Neural cell (in vitro differentiated cells): ENCODE data around the gene CRYBA4. TPM values are rescaled to one million over a fixed set of nuclear protein-coding genes. Genes with fewer than 3 reads are reported as not detected.
A peak's percentile ranks its signal among the peaks of the same experiment; 100 is the strongest.

Experiments
- H2AFZ ChIP-seq: fragments of 200-600, 300-800 bp; sonication (generic), shearing (Covaris generic); 2 replicates; pipeline ENCODE4 v1.6.0; 2014; ENCODE audit warnings: low read depth, mild to moderate bottlenecking, antibody characterized with exemption, low read length, moderate library complexity
- H3F3A ChIP-seq: fragments of 200-600 bp; shearing (Covaris generic); 2 replicates; pipeline ENCODE4 v1.6.1; 2016; ENCODE audit warnings: mild to moderate bottlenecking, moderate library complexity, mixed read lengths, antibody characterized with exemption, low read length; ENCODE audit not compliant: insufficient read depth, poor library complexity, severe bottlenecking
- H3K27ac ChIP-seq: fragments of 200-600, 300-800 bp; sonication (generic), shearing (Covaris generic); 2 replicates; pipeline ENCODE4 v1.5.1; 2014; ENCODE audit warnings: mild to moderate bottlenecking, low read length, moderate library complexity
- H3K27me3 ChIP-seq: fragments of 300-800, 200-600 bp; sonication (generic), shearing (Covaris generic); 2 replicates; pipeline ENCODE4 v1.6.0; 2014; ENCODE audit warnings: mild to moderate bottlenecking, low read depth, low read length, moderate library complexity; ENCODE audit not compliant: insufficient read depth
- H3K36me3 ChIP-seq: fragments of 300-800, 200-600 bp; sonication (generic), shearing (Covaris generic); 2 replicates; pipeline ENCODE4 v1.5.1; 2014; ENCODE audit warnings: mild to moderate bottlenecking, antibody characterized with exemption, low read length, moderate library complexity; ENCODE audit not compliant: insufficient read depth
- H3K4me2 ChIP-seq: fragments of 300-800, 200-600 bp; sonication (generic), shearing (Covaris generic); 2 replicates; pipeline ENCODE4 v1.6.0; 2014; ENCODE audit warnings: mild to moderate bottlenecking, low read length
- H3K4me3 ChIP-seq: fragments of 300-800, 200-600 bp; sonication (generic), shearing (Covaris generic); 2 replicates; pipeline ENCODE4 v1.5.1; 2014; ENCODE audit warnings: mild to moderate bottlenecking, low read length, moderate library complexity
- H3K79me2 ChIP-seq: fragments of 200-600 bp; shearing (Covaris generic); replicated peaks from 2 replicates; pipeline ENCODE4 v1.6.0; 2014; ENCODE audit warnings: mild to moderate bottlenecking, low read length, moderate library complexity; ENCODE audit not compliant: insufficient read depth
- H3K9ac ChIP-seq: fragments of 300-800, 200-600 bp; sonication (generic), shearing (Covaris generic); 2 replicates; pipeline ENCODE4 v1.6.1; 2016; ENCODE audit warnings: mild to moderate bottlenecking, low read length, mixed read lengths
- H3K9me2 ChIP-seq: fragments of 200-600 bp; shearing (Covaris generic); 2 replicates; pipeline ENCODE4 v1.6.1; 2016; ENCODE audit warnings: mild to moderate bottlenecking, low read length, mixed read lengths; ENCODE audit not compliant: insufficient read depth
- H3K9me3 ChIP-seq: fragments of 200-600, 300-800 bp; sonication (generic), shearing (Covaris generic); 2 replicates; pipeline ENCODE4 v1.6.1; 2016; ENCODE audit warnings: mild to moderate bottlenecking, mixed run types, low read length, moderate library complexity, mixed read lengths
- H4K20me1 ChIP-seq: fragments of 200-600 bp; shearing (Covaris generic); 2 replicates; pipeline ENCODE4 v1.6.1; 2016; ENCODE audit warnings: mild to moderate bottlenecking, mixed run types; ENCODE audit not compliant: insufficient read depth
- EP300 ChIP-seq: fragments of 450-650 bp; conservative IDR thresholded peaks from 2 replicates; pipeline ENCODE4 v1.6.1; 2014; ENCODE audit warnings: antibody characterized with exemption, mild to moderate bottlenecking, moderate library complexity; ENCODE audit not compliant: poor library complexity, severe bottlenecking
- EZH2 ChIP-seq: fragments of 200-600, 300-800 bp; shearing (Covaris generic), sonication (generic); IDR thresholded peaks from 2 replicates; pipeline ENCODE4 v1.6.1; 2014; ENCODE audit warnings: antibody characterized with exemption, low read length, borderline replicate concordance, mild to moderate bottlenecking; ENCODE audit not compliant: insufficient read depth, poor library complexity, severe bottlenecking
- MXI1 ChIP-seq: fragments of 450-650 bp; conservative IDR thresholded peaks from 2 replicates; pipeline ENCODE4 v1.6.1; 2014; ENCODE audit warnings: antibody characterized with exemption, mild to moderate bottlenecking; ENCODE audit not compliant: poor library complexity, severe bottlenecking
- POLR2AphosphoS5 ChIP-seq: IDR thresholded peaks from 2 replicates; pipeline ENCODE4 v1.6.1; 2012
- RAD21 ChIP-seq: fragments of 450-650 bp; conservative IDR thresholded peaks from 2 replicates; pipeline ENCODE4 v1.6.1; 2014; ENCODE audit warnings: antibody characterized with exemption, mild to moderate bottlenecking, moderate library complexity
- SMC3 ChIP-seq: fragments of 450-650 bp; conservative IDR thresholded peaks from 2 replicates; pipeline ENCODE4 v1.6.1; 2014; ENCODE audit warnings: antibody characterized with exemption, mild to moderate bottlenecking, moderate library complexity; ENCODE audit not compliant: poor library complexity
- TAF1 ChIP-seq: IDR thresholded peaks from 2 replicates; pipeline ENCODE4 v1.6.1; 2012; ENCODE audit warnings: low read depth
- polyA plus RNA-seq: library from polyadenylated mRNA; depleted of rRNA; stranded (reverse); fragments of >200 nt; gene quantifications from 2 replicates; pipeline ENCODE4 v1.2.3, GENCODE V29; 2014
- TF ChIP-seq, protein P1 (sequence below): IDR thresholded peaks from 2 replicates; pipeline ENCODE4 v1.6.1; 2012; ENCODE audit warnings: borderline replicate concordance
- TF ChIP-seq, protein P2 (sequence below): fragments of 450-650 bp; IDR thresholded peaks from 2 replicates; pipeline ENCODE4 v1.5.1; 2014; ENCODE audit warnings: antibody characterized with exemption, mild to moderate bottlenecking, moderate library complexity; ENCODE audit not compliant: poor library complexity, severe bottlenecking

Gene CRYBA4
- polyA plus RNA-seq, 1 donor from 2014 or later = not detected

- no peak for TF ChIP-seq EP300
- TF ChIP-seq EZH2 = no peak
- TF ChIP-seq SMC3 = no peak
- TF ChIP-seq TAF1 = no peak
- no peak for TF ChIP-seq RAD21
- TF ChIP-seq, protein P1, sequence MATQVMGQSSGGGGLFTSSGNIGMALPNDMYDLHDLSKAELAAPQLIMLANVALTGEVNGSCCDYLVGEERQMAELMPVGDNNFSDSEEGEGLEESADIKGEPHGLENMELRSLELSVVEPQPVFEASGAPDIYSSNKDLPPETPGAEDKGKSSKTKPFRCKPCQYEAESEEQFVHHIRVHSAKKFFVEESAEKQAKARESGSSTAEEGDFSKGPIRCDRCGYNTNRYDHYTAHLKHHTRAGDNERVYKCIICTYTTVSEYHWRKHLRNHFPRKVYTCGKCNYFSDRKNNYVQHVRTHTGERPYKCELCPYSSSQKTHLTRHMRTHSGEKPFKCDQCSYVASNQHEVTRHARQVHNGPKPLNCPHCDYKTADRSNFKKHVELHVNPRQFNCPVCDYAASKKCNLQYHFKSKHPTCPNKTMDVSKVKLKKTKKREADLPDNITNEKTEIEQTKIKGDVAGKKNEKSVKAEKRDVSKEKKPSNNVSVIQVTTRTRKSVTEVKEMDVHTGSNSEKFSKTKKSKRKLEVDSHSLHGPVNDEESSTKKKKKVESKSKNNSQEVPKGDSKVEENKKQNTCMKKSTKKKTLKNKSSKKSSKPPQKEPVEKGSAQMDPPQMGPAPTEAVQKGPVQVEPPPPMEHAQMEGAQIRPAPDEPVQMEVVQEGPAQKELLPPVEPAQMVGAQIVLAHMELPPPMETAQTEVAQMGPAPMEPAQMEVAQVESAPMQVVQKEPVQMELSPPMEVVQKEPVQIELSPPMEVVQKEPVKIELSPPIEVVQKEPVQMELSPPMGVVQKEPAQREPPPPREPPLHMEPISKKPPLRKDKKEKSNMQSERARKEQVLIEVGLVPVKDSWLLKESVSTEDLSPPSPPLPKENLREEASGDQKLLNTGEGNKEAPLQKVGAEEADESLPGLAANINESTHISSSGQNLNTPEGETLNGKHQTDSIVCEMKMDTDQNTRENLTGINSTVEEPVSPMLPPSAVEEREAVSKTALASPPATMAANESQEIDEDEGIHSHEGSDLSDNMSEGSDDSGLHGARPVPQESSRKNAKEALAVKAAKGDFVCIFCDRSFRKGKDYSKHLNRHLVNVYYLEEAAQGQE = no peak
- H3F3A ChIP-seq = peaks cover 4% of the 10 kb centered on the region
- no peak overlapping the region for H3K27ac ChIP-seq
- H3K36me3 ChIP-seq = peaks cover 6% of the 10 kb centered on the region
- peaks cover 59% of the 10 kb centered on the region for H3K79me2 ChIP-seq
- no peak overlapping the region for H2AFZ ChIP-seq
- H4K20me1 ChIP-seq = peaks cover 26% of the 10 kb centered on the region
- H3K9ac ChIP-seq = no peak overlapping the region
- H3K4me3 ChIP-seq = no peak overlapping the region
- H3K4me2 ChIP-seq = no peak overlapping the region
- H3K27me3 ChIP-seq = no peaks in the 10 kb centered on the region
- H3K9me2 ChIP-seq = no peaks in the 10 kb centered on the region
- no peaks in the 10 kb centered on the region for H3K9me3 ChIP-seq
These were observed 41.7 kb downstream of the CRYBA4 start for GRCh38 chr22:26663374-26663923.

GRCh38 chr22:26665813-26666231 is 44.1 kb downstream of the CRYBA4 start:
- peaks cover 6% of the 10 kb centered on the region for H3K36me3 ChIP-seq
- H2AFZ ChIP-seq = no peak overlapping the region
- no peaks in the 10 kb centered on the region for H3K9me3 ChIP-seq
- no peak overlapping the region for H3K4me3 ChIP-seq
- no peak overlapping the region for H3K27ac ChIP-seq
- H3K79me2 ChIP-seq = peaks cover 35% of the 10 kb centered on the region
- no peak overlapping the region for H3K4me2 ChIP-seq
- peaks cover 15% of the 10 kb centered on the region for H4K20me1 ChIP-seq
- H3F3A ChIP-seq = no peaks in the 10 kb centered on the region
- peak; percentile 9 for TF ChIP-seq SMC3
- TF ChIP-seq MXI1 = no peak
- no peak overlapping the region for H3K9ac ChIP-seq
- H3K9me2 ChIP-seq = no peaks in the 10 kb centered on the region
- H3K27me3 ChIP-seq = no peaks in the 10 kb centered on the region

GRCh38 chr22:26667140-26667539 is 45.4 kb downstream of the CRYBA4 start:
- Histone ChIP-seq H3K9me2 (no peaks in the 10 kb centered on the region), H2AFZ (no peak overlapping the region), H3K27me3 (no peaks in the 10 kb centered on the region), H3F3A (no peaks in the 10 kb centered on the region), H3K4me3 (no peak overlapping the region), H3K27ac (no peak overlapping the region), H3K4me2 (no peak overlapping the region), H3K36me3 (peaks cover 6% of the 10 kb centered on the region), H3K9ac (no peak overlapping the region), H3K79me2 (peaks cover 24% of the 10 kb centered on the region), H3K9me3 (no peaks in the 10 kb centered on the region), H4K20me1 (peaks cover 5% of the 10 kb centered on the region)
- TF ChIP-seq SMC3 = no peak
- TF ChIP-seq, protein P2, sequence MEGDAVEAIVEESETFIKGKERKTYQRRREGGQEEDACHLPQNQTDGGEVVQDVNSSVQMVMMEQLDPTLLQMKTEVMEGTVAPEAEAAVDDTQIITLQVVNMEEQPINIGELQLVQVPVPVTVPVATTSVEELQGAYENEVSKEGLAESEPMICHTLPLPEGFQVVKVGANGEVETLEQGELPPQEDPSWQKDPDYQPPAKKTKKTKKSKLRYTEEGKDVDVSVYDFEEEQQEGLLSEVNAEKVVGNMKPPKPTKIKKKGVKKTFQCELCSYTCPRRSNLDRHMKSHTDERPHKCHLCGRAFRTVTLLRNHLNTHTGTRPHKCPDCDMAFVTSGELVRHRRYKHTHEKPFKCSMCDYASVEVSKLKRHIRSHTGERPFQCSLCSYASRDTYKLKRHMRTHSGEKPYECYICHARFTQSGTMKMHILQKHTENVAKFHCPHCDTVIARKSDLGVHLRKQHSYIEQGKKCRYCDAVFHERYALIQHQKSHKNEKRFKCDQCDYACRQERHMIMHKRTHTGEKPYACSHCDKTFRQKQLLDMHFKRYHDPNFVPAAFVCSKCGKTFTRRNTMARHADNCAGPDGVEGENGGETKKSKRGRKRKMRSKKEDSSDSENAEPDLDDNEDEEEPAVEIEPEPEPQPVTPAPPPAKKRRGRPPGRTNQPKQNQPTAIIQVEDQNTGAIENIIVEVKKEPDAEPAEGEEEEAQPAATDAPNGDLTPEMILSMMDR = no peak
- no peak for TF ChIP-seq TAF1
- TF ChIP-seq EZH2 = no peak
- TF ChIP-seq POLR2AphosphoS5 = no peak
- TF ChIP-seq, protein P1 = no peak
- TF ChIP-seq RAD21 = no peak
- no peak for TF ChIP-seq EP300
- no peak for TF ChIP-seq MXI1
